Head of caudate nucleus (tissue), 42 donors: ENCODE results near the gene ZNF8.
A peak's percentile ranks its signal among the peaks of the same experiment; 100 is the strongest.
"Not testable (repeated sequence)": the region's sequence is repeated elsewhere in the genome, so short reads cannot be mapped to it uniquely, and the experiment has no call there.

Experiments used
- DNase-seq, 42 donors: peaks; one replicate each; pipeline versions ENCODE4 v3.0.0 to v3.0.0-alpha.2; 2020 to 2021; ENCODE audit warnings: mixed read lengths in 7 of 42
- intact Hi-C: fragments of 100-400 bp; cut with DNase I; formaldehyde crosslinking; loops from one replicate; pipeline ENCODE4 v1.15.0; 2022

ZNF8 gene

DNA sequence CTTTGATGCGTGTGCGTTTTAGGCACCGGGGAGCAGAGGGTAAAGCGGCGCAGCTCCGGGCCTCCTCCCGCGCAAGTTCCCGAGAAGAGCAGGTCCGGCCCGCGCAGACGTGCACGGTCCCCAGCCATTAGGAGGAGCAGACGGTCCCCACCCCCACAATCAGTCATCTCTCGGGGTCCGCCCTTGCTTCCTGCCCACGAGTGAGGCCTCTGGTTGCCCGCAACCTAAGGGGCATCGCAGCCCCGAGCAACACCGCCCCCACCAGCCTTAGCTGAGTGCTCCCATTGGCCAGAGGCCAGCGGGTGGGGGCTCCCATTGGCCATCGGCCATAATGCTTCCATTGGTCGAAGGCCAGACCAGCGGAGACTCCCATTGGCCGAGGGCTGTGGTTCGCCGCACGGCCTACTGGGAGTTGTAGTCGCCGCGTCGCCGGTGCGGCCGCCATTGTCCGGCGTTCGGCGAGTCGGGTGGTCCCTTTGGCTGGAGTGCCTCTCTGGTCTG, at the start of gene ZNF8:
TSS of gene ZNF8 (plus strand) at position 415 of the 501 bp plus-strand sequence. CDS start 127 bp downstream, outside the sequence.
- peak; percentile 95 to 99 (median 97) for DNase-seq
- intact Hi-C loops: no loop called here

DNA sequence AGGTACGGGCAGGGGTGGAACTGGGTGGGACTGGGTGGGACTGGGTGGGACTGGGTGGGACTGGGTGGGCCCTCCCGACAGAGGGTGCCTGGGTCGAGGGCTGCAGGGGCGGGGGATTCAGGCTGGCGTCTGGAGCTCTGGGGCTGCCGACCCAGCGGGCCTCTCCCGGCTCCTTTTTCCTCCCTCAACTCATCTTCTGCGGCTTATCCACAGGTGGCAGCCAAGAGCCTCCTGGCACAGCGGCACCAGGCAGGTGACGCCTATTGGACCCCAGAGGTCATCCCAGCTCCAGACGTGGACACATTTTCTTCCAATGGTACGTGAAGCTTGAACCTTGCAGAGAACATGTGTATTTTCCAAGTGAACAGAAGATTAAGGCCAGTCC, 49.5 kb upstream of the ZNF8 start:
- intact Hi-C loops: no loop called here
- DNase-seq: peak in 41 of 42 donors; percentile 5 to 77 (median 44)

DNA sequence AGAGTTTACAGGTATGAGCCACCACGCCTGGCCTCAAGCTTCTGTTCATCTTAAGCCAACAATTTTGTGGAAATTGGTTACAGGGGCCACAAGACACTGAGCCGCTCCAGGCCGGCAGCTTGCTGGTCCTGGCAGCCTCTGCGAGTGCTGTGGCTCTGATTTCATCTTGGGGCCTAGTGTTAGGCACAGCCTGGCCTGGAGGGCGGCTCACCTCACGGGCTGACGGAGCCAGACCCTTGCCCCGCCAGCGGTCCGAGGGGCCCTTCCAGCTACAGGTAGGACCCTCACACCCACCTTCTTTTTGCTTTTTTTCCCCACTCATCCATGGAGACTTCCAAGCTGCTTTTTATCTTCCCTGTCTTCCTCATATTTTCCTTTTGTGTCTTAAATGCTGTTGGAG, 41.4 kb upstream of the ZNF8 start:
- no peak for DNase-seq
- intact Hi-C loops: no loop called here

DNA sequence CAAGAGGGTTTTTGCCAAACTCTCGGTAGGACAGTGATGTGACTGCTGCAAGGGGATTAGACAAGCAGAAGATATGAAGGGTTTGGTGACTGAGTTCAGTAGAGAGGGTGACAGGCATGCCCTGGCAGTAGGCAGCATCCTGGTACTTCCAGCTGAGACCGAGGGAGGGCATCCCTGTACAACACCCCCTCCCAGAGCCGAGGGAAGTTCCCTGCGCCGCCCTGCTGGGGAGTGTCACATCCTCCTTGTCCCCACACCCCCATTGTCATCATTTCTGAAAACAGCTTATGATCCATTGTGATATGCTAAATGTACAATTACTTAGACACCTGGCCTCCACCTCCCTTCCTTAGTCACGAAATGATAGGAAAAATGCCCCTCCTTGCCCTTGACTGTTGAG, 35.4 kb upstream of the ZNF8 start:
- intact Hi-C loops: no loop called here
- DNase-seq: peak in 36 of 42 donors; percentile 7 to 72 (median 37)

DNA sequence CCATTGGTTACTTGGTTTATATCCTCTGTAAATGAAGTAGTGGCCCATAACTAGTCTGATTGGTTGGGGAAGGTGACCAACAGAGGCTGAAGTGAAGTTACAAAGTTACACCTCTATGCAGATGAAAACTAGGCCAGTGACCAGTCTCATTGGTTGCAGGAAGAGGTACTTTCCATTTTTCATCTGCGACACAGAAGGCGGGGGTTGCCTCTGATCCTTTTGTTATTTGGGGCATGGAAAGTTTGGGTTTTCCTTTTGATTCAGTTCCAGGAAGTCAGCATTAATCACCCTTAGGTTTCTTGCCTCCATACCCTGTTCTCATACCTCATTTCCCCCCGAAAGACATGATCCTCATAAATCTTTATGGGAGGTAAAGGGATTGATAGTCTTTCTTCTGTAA, 29.9 kb upstream of the ZNF8 start:
- no peak for DNase-seq

DNA sequence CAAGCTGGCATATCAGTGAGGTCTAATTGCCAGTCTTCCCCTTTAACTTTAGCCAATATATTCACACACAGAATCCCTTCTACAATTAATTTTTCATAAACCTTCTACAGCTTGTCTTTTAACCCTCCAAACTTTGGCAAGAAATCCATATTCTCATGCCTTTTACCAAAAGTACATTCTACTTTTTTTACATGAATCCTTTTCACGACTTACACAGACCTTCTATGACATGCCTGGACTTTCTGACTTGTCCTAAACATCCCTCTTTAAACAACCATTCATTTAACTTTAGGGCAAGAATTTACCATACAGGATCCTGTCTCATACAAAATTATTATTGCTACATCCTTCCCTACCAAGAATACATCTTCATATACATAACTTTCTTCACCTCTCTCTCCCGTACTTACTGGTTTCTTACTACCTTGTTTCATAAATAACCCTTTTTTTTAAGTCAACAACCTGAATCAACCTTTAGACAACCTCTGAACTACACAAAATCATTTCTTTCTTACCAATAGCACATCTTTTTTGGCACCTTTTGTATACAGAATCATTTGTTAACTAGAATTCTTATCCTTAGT, 26.6 kb upstream of the ZNF8 start:
- DNase-seq: no peak
- intact Hi-C loops: no loop called here

More for the DNA sequence above, 29.9 kb upstream of the ZNF8 start:
- intact Hi-C loops: no loop called here

DNA sequence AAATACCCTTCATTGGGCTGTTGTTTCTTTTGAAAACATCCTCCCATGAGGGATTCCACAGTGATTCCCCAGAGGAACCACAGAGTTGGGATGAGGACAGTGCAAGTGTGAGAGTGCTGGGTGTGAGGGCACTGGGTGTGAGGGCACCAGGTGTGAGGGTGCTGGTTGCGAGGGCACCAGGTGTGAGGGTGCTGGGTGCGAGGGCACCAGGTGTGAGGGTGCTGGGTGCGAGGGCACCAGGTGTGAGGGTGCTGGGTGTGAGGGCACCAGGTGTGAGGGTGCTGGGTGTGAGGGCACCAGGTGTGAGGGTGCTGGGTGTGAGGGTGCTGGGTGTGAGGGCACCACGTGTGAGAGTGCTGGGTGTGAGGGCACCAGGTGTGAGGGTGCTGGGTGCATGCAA, 20.5 kb upstream of the ZNF8 start:
- DNase-seq, intact Hi-C loops: not testable (repeated sequence)

DNA sequence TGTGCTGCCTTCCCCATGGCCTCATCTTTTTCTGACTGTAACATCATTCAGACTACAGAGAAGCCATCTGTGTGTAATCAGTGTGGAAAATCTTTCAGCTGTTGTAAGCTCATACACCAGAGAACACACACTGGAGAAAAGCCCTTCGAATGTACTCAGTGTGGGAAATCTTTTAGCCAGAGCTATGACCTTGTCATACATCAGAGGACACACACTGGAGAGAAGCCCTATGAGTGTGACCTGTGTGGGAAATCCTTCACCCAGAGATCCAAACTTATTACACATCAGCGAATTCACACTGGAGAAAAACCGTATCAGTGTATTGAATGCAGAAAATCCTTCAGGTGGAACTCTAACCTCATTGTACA, 17.2 kb upstream of the ZNF8 start:
- intact Hi-C loops: no loop called here
- no peak for DNase-seq

DNA sequence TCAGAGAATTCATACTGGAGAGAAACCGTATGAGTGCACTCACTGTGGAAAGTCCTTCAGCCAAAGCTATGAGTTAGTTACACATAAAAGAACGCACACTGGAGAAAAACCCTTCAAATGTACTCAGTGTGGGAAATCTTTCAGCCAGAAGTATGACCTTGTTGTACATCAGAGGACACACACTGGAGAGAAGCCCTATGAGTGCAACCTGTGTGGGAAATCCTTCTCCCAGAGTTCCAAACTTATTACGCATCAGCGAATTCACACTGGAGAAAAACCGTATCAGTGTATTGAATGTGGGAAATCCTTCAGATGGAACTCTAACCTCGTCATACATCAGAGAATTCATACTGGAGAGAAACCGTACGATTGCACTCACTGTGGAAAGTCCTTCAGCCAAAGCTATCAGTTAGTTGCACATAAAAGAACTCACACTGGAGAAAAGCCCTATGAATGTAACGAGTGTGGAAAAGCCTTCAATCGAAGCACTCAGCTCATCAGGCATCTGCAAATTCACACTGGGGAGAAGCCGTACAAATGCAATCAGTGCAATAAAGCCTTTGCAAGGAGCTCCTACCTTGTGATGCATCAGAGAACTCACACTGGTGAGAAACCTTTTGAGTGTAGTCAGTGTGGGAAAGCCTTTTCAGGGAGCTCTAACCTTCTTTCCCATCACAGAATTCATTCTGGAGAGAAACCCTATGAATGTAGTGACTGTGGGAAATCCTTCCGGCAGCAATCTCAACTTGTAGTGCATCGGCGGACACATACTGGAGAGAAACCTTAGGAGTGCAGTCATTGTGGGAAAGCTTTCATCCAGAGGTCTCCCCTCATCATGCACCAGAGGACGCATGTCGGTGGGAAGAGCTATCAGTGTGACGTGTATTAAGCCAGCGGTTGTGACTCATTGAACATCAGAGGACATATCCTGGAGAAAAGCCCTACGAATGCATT, 16.5 kb upstream of the ZNF8 start:
- intact Hi-C loops: no loop called here
- DNase-seq: no peak

DNA sequence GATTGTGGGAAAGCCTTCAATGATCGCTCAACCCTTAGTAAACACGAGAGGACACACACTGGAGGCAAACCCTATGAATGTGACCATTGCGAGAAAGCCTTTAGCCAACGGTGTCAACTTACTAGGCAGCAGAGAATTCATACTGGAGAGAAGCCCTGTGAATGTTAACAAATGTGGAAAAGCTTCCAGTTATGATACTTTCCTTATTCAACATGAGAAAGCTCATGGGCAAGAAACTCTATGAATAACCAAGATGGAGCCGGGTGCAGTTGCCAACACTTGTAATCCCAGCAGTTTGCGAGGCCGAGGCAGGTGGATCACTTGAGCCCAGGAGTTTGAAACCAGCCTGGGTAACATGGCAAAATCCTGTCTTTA, 15.8 kb upstream of the ZNF8 start:
- no peak for DNase-seq
- intact Hi-C loops: no loop called here

DNA sequence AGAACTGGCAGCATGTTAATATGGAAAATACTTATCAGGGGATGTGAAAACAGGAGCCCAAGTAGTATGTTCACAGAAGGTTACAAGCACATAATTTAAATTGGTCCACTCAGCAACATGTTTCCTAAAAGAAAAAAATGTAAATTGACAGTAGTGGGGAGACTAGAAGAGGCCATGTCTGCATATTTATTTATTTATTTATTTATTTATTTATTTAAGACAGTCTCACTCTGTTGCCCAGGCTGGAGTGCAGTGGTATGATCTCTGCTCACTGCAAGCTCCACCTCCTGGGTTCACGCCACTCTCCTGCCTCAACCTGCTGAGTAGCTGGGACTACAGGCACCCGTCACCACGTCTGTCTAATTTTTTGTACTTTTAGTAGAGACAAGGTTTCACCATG, 13.7 kb upstream of the ZNF8 start:
- DNase-seq: no peak
- intact Hi-C loops: no loop called here

DNA sequence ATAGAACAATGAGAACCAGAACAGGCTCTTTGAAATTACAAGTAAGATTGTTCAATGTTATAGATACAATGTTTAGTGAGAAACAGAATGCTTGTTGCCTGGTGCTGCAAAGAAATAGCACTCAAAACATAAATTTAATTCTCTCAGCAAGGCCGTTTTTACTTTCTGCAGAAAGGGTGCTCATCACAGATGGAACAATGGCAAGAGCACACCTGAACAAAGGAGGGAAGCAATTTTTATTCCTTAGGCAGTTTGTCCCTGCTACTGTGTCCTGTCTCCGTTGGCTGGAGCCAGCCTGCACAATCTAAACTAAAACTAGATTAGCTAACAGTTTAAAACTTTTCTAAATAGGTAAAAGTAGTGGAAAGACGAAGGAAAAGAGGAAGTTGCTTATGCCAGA, 10.4 kb upstream of the ZNF8 start:
- DNase-seq: no peak
- intact Hi-C loops: no loop called here

DNA sequence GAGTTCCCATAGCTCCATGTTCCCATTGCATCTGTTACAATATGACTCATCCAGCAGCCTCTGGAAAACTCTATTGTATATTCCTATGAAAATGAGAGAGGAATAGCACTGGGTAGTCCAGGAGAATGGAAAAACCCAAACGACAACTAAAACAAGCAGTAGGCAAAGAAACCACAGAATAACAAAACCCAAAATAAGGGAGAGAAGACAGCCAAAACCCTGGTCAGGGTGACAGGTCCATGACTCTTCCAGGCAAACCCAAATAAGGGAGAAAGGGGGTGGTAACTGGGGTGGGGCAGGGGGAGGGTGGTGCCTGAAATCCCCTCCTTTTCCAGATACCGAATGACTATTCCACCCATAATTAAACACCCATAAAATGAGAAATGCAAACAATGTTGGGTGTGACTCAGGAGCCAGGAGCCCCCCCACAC, 4.0 kb upstream of the ZNF8 start:
- DNase-seq: peak in 4 of 42 donors; percentile 6 to 39 (median 14)
- intact Hi-C loops: no loop called here

DNA sequence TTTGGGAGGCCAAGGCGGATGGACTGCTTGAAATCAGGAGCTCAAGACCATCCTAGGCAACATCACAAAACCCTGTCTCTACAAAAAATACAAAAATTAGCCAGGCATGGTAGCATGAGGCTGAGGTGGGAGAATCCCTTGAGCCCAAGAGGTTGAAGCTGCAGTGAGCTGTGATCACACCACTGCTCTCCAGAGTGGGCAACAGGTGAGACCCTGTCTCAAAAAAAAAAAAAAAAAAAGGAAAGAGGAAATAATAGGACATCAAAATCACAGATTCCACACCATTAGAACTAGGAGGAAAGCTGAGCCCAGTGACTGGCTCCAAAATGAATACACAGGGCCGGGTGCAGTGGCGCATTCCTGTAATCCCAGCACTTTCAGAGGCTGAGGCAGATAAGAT, 3.2 kb upstream of the ZNF8 start:
- no peak for DNase-seq
- intact Hi-C loops: no loop called here

DNA sequence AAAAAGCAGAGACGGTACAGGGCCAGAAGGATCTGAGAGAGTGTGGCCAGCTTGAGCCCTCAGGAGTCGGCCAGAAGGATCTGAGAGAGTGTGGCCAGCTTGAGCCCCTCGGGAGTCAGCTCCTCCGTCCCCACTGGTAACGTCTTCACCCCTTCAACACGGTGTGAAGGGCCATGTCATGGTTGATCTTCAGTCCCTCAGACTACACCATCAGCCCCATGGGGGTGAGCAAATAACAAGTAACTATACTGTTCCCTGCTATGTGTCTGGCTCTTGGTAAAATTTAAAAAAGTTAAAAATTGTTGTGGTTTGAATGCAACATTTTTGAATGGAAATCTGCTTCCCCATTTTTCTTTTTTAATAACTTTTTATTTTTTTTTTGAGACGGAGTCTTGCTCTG, 1.6 kb upstream of the ZNF8 start:
- intact Hi-C loops: no loop called here
- DNase-seq: no peak

DNA sequence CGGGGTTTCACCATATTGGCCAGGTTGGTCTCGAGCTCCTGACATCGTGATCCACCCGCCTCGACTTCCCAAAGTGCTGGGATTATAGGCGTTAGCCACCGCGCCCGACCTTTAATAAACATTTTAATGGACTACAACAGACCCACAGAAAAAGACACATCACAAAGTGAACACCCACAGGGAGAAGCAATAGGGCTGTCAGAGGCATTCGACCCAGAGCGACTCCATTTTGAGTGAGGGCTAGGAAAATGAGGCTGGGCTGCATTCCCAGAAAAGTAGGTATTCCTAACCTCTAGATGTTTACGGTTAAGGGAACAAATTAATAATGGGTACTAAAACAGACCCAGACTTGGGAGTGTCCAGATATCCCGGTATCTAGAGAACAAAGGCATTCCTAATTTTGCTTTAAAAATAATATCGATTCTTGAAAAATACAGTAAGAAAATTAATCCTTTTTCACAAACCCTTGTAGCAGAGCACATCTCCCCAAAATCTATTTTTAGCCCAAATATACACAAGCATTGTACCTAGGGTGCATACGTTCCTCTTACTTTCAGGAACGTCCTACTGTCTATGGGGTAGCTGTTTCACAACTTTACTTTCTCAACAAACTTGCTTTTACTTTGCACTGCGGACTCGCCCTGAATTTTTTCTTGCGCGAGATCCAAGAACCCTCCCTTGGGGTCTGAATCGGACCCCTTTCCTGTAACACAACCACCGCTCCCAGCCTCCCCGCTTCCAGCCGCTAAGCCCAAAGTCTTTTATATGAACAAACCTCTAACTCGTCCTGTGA, 811 bp upstream of the ZNF8 start:
- no peak for DNase-seq
- intact Hi-C loops: no loop called here

DNA sequence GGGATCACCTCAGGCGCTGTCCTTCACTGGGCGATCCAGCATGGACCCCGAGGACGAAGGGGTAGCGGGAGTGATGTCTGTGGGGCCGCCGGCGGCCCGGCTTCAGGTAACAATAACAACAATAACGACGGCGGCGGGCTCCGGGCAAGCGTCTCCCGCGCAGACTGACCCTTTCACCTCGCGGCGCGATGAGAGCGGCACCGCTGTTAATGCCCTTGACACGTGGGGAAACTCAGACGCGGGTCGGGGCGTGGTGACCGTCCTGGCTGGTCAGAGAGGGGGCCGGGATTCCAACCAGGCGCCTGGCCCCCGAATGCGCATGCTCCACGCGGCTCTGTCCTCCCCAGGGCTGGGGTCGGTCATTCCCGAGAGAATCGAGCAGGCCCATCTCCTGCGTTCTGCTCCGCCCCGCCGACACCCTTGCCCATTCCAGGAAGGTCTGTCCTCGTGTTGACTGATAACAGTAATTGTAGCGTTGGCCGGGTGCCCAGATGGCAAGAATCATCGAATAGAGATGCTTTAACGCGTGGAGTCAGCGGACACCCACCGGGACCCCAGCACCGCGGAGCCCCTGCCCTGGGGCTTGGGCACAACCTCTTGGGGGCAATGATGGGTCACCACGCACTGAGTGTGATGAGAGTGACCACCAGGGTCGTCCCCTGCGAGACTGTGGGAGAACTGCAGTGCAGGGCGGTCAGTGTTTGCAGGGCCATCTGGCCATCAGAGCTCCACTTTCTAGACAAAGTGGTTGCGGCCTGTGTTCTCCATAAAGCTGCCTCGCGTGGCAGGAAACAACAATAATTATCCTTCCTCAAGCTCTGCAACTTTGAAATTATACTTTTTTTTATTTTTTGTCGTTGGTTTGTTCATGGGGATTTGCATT, 528 bp downstream of the ZNF8 start:
- intact Hi-C loops: no loop called here
- peak; percentile 27 to 83 (median 64) for DNase-seq

DNA sequence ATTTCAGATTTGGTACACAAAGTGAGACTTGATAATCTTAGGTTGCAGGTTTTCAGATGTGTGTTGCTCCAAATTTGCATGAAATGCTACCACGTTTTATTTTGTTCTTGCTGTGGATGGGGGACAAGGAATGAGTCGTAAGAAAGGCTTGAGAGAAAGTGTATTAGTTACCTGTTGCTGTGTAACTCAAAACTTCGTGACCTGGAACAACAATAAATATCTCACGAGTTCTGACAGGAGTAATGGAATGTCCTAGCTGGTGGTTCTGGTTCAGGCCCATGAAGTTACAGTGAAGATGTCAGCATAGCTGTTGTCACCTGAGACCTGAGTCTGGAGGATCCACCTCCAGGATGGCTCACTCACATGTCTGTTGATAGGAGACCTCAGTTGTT, 1.2 kb downstream of the ZNF8 start:
- intact Hi-C loops: no loop called here
- DNase-seq: no peak

DNA sequence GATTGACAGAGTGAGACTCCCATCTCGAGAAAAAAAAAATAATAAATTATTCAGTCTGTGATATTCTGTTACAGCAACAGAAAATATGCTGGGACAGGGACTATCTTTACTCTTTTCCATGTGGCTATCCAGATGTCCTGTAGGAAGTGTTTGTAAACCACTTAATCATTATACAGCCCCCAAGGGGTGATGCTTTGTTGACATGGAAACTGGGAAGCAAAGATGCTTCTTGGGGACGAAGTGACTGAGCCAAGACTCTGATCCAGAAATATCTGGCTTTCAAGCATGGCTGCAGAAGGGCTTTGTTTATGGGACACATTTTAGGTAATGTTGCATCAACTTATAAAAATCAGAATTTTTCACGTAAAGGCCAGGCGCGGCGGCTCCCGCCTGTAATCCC, 5.4 kb downstream of the ZNF8 start:
- no peak for DNase-seq
- intact Hi-C loops: no loop called here
